ENCODE measurements around the gene CHGA. TPM values are rescaled to one million over a fixed set of nuclear protein-coding genes. Genes with fewer than 3 reads are reported as not detected.

The CHGA gene
- total and polyA plus RNA-seq, 2 of the 13 experiments (the other 11 are each of a cell fraction or from before 2014, with no cell fraction given) = not detected

DNA sequence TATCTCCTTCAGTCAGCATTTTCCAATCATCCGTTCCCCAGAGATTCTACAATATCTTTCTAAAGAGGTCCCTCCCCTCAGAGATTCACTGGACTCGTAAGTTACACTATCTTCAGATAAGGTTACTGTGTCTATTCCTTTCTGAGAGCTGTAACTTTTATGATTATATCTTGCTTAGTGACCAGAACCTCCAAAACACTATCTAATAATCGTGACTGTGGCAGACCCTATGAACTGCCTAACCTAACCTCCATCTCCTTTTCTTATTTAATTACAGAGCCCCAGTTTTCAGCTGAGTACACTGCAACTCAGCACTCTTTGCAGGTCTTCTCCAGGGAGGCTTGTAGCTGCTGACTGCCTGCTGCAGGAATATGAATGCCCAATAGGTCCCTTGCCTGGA lies 38.5 kb upstream of the CHGA start:
- no peak overlapping the region for H2AFZ ChIP-seq (ENCODE audit: low read length)
- POLR2A ChIA-PET = no interaction called here
- H3K9ac ChIP-seq (ENCODE audit: insufficient read depth, low read depth, low read length) = no peak overlapping the region
- no peak overlapping the region for H3K27ac ChIP-seq (ENCODE audit: extremely low read length, insufficient read depth, low read length)
- H3K9me3 ChIP-seq (ENCODE audit: low read length) = no peaks in the 10 kb centered on the region
- CTCF ChIA-PET (ENCODE audit: low intra/inter-chr PET ratio, low total read pairs) = no interaction called here
- H3K79me2 ChIP-seq (ENCODE audit: insufficient read depth, low read length) = no peaks in the 10 kb centered on the region
- intact Hi-C loops (cut with micrococcal nuclease; ENCODE audit: unreplicated experiment) (no loop called here), in situ Hi-C loops (cut with HindIII; ENCODE audit: extremely low pct_ligation_motif_present, low pct_unique_long_range_greater_than_20kb) (no loop called here)
- no peaks in the 10 kb centered on the region; a peak in 1 of 5 replicates for H3K27me3 ChIP-seq (ENCODE audit: control insufficient read depth in 1 of 2, insufficient read depth in 2 of 2, low read length in 2 of 2)
- WGBS (ENCODE audit: low lambda C conversion rate) = 17% methylated on average over 3 of the region's 3 CpGs
- FAIRE-seq (no peak), DNase-seq (ENCODE audit: low spot score) (no peak), ATAC-seq (no peak)
- H3K36me3 ChIP-seq (replicated peaks in 1 of 2; ENCODE audit: control insufficient read depth in 1 of 2, insufficient read depth in 2 of 2, low read length in 2 of 2) = no peaks in the 10 kb centered on the region
- TF ChIP-seq ZC3H4 (CRISPR knock-in tag; IDR thresholded peaks at IDR 0.05; ENCODE audit: borderline replicate concordance) = no peak
- peak in 1 of 2 experiments; percentile 28; a peak in 1 of 4 replicates for TF ChIP-seq MAFK (conservative IDR thresholded peaks at IDR 0.05 in 1 of 2, IDR thresholded peaks at IDR 0.05 in 1 of 2; ENCODE audit: low read length in 2 of 2)
- TF ChIP-seq ZKSCAN1 (IDR thresholded peaks at IDR 0.05; ENCODE audit: low read length) = no peak
- TF ChIP-seq, protein P1, sequence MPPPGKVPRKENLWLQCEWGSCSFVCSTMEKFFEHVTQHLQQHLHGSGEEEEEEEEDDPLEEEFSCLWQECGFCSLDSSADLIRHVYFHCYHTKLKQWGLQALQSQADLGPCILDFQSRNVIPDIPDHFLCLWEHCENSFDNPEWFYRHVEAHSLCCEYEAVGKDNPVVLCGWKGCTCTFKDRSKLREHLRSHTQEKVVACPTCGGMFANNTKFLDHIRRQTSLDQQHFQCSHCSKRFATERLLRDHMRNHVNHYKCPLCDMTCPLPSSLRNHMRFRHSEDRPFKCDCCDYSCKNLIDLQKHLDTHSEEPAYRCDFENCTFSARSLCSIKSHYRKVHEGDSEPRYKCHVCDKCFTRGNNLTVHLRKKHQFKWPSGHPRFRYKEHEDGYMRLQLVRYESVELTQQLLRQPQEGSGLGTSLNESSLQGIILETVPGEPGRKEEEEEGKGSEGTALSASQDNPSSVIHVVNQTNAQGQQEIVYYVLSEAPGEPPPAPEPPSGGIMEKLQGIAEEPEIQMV (CRISPR knock-in tag; IDR thresholded peaks at IDR 0.05; ENCODE audit: low read depth) = no peak
- no peak for TF ChIP-seq ZBTB42 (CRISPR knock-in tag; IDR thresholded peaks at IDR 0.05)
- TF ChIP-seq FLYWCH1 (CRISPR knock-in tag; IDR thresholded peaks at IDR 0.05) = no peak
- TF ChIP-seq, protein P2, sequence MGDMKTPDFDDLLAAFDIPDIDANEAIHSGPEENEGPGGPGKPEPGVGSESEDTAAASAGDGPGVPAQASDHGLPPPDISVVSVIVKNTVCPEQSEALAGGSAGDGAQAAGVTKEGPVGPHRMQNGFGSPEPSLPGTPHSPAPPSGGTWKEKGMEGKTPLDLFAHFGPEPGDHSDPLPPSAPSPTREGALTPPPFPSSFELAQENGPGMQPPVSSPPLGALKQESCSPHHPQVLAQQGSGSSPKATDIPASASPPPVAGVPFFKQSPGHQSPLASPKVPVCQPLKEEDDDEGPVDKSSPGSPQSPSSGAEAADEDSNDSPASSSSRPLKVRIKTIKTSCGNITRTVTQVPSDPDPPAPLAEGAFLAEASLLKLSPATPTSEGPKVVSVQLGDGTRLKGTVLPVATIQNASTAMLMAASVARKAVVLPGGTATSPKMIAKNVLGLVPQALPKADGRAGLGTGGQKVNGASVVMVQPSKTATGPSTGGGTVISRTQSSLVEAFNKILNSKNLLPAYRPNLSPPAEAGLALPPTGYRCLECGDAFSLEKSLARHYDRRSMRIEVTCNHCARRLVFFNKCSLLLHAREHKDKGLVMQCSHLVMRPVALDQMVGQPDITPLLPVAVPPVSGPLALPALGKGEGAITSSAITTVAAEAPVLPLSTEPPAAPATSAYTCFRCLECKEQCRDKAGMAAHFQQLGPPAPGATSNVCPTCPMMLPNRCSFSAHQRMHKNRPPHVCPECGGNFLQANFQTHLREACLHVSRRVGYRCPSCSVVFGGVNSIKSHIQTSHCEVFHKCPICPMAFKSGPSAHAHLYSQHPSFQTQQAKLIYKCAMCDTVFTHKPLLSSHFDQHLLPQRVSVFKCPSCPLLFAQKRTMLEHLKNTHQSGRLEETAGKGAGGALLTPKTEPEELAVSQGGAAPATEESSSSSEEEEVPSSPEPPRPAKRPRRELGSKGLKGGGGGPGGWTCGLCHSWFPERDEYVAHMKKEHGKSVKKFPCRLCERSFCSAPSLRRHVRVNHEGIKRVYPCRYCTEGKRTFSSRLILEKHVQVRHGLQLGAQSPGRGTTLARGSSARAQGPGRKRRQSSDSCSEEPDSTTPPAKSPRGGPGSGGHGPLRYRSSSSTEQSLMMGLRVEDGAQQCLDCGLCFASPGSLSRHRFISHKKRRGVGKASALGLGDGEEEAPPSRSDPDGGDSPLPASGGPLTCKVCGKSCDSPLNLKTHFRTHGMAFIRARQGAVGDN (CRISPR knock-in tag; IDR thresholded peaks at IDR 0.05) = no peak
- no TSS peak for BruUV-seq (replicated peaks)
- peaks cover 7% of the 10 kb centered on the region; the same call in 1 of the 2 replicates for H3K4me1 ChIP-seq (ENCODE audit: insufficient read depth, low read length)
- H3K4me2 ChIP-seq (ENCODE audit: low read depth, low read length) = no peak overlapping the region
- no peaks in the 10 kb centered on the region for H4K20me1 ChIP-seq (ENCODE audit: insufficient read depth, low read length)
- no peak overlapping the region for H3K4me3 ChIP-seq (replicated peaks in 1 of 3; ENCODE audit: insufficient read depth in 1 of 3, low read depth in 2 of 3, low read length in 3 of 3)
